ENCODE data around the gene C10orf105.

Gene C10orf105

GRCh38 chr10:71696628-71697326 is 22.8 kb downstream of the C10orf105 start:
- DNase-seq = peak; percentile 36

- DNase-seq = no peak
These were observed 23.8 kb downstream of the C10orf105 start for GRCh38 chr10:71695502-71696476.

- DNase-seq = peak; percentile 72
These were observed 25.0 kb downstream of the C10orf105 start for GRCh38 chr10:71694567-71694968.

- no peak for DNase-seq
These were observed 25.5 kb downstream of the C10orf105 start for GRCh38 chr10:71694039-71694501.

- no peak for DNase-seq
These were observed 26.2 kb downstream of the C10orf105 start for GRCh38 chr10:71693377-71693776.

GRCh38 chr10:71692598-71693306 is 26.8 kb downstream of the C10orf105 start:
- no peak for DNase-seq

- no peak for DNase-seq
These were observed 28.2 kb downstream of the C10orf105 start for GRCh38 chr10:71691405-71691804.

GRCh38 chr10:71690094-71690720 is 29.4 kb downstream of the C10orf105 start:
- DNase-seq = no peak

- DNase-seq = no peak
These were observed 31.3 kb downstream of the C10orf105 start for GRCh38 chr10:71688256-71688655.

- DNase-seq = no peak
These were observed 32.1 kb downstream of the C10orf105 start for GRCh38 chr10:71687480-71687879.

- no peak for DNase-seq
These were observed 32.5 kb downstream of the C10orf105 start for GRCh38 chr10:71687077-71687476.

- no peak for DNase-seq
These were observed 33.9 kb downstream of the C10orf105 start for GRCh38 chr10:71685554-71686232.

- DNase-seq = no peak
These were observed 35.0 kb downstream of the C10orf105 start for GRCh38 chr10:71684356-71685173.

GRCh38 chr10:71683301-71683700 is 36.3 kb downstream of the C10orf105 start:
- DNase-seq = no peak

GRCh38 chr10:71681977-71682376 is 37.6 kb downstream of the C10orf105 start:
- no peak for DNase-seq

GRCh38 chr10:71679425-71679824 is 40.2 kb downstream of the C10orf105 start:
- DNase-seq = no peak

- no peak for DNase-seq
These were observed 41.3 kb downstream of the C10orf105 start for GRCh38 chr10:71678057-71678805.

- no peak for DNase-seq
These were observed 42.3 kb downstream of the C10orf105 start for GRCh38 chr10:71677261-71677660.

GRCh38 chr10:71675295-71675970 is 44.1 kb downstream of the C10orf105 start:
- no peak for DNase-seq
